SK-N-SH treated with all-trans-retinoic acid at 6 μM for 48 hours (cell line): ENCODE data around the gene STAMBP.

Experiments
- ATAC-seq: fragments of 200-7000 bp; cut with Tn5 transposase; 3 replicates; pipeline ENCODE4 v1.9.1; 2020; ENCODE audit warnings: mild to moderate bottlenecking, moderate library complexity
- ARNTL ChIP-seq: fragments of 450-650 bp; formaldehyde crosslinking; IDR thresholded peaks from 2 replicates; pipeline ENCODE4 v1.5.0; 2020; ENCODE audit warnings: low read depth, mild to moderate bottlenecking, moderate library complexity, borderline replicate concordance
- BACH2 ChIP-seq: fragments of 250-450 bp; sonication (Bioruptor Pico); IDR thresholded peaks from 2 replicates; pipeline ENCODE4 v1.9.0; 2021; ENCODE audit warnings: mild to moderate bottlenecking, borderline replicate concordance
- CSDC2 ChIP-seq: fragments of 250-450 bp; sonication (Bioruptor Pico); IDR thresholded peaks from 2 replicates; pipeline ENCODE4 v1.5.0; 2020; ENCODE audit warnings: mild to moderate bottlenecking, moderate library complexity
- CSRNP3 ChIP-seq: fragments of 250-450 bp; sonication (Bioruptor Pico); IDR thresholded peaks from 2 replicates; pipeline ENCODE4 v1.5.1; 2021; ENCODE audit warnings: mild to moderate bottlenecking, moderate library complexity
- ESRRG ChIP-seq: fragments of 250-450 bp; sonication (Bioruptor Pico); IDR thresholded peaks from 2 replicates; pipeline ENCODE4 v1.6.1; 2021; ENCODE audit warnings: mild to moderate bottlenecking
- GLIS3 ChIP-seq: fragments of 250-450 bp; sonication (Bioruptor Pico); IDR thresholded peaks from 2 replicates; pipeline ENCODE4 v1.5.0; 2020; ENCODE audit warnings: mild to moderate bottlenecking, moderate library complexity
- ISL1 ChIP-seq: fragments of 250-450 bp; sonication (Bioruptor Pico); IDR thresholded peaks from 2 replicates; pipeline ENCODE4 v2.1.2; 2022; ENCODE audit warnings: mild to moderate bottlenecking, moderate library complexity
- OSR1 ChIP-seq: fragments of 250-450 bp; sonication (Bioruptor Pico); IDR thresholded peaks from 2 replicates; pipeline ENCODE4 v1.8.0; 2022; ENCODE audit warnings: moderate library complexity, mild to moderate bottlenecking, inconsistent platforms
- POU6F1 ChIP-seq: fragments of 250-450 bp; sonication (Bioruptor Pico); IDR thresholded peaks from 2 replicates; pipeline ENCODE4 v1.8.0; 2021; ENCODE audit warnings: low read depth, mild to moderate bottlenecking, moderate library complexity, borderline replicate concordance
- PPARA ChIP-seq: fragments of 250-450 bp; sonication (Bioruptor Pico); IDR thresholded peaks from 2 replicates; pipeline ENCODE4 v1.5.0; 2020; ENCODE audit warnings: mild to moderate bottlenecking, borderline replicate concordance
- RARB ChIP-seq: fragments of 250-450 bp; sonication (Bioruptor Pico); IDR thresholded peaks from 2 replicates; pipeline ENCODE4 v1.8.0; 2021; ENCODE audit warnings: mild to moderate bottlenecking, moderate library complexity
- SNAI2 ChIP-seq: fragments of 250-450 bp; sonication (Bioruptor Pico); IDR thresholded peaks from 2 replicates; pipeline ENCODE4 v1.5.0; 2020; ENCODE audit warnings: mild to moderate bottlenecking, moderate library complexity
- TCF4 ChIP-seq: fragments of 250-450 bp; sonication (Bioruptor Pico); IDR thresholded peaks from 2 replicates; pipeline ENCODE4 v1.8.0; 2021; ENCODE audit warnings: mild to moderate bottlenecking, moderate library complexity, borderline replicate concordance
- TOX ChIP-seq: fragments of 250-450 bp; sonication (Bioruptor Pico); IDR thresholded peaks from 2 replicates; pipeline ENCODE4 v1.8.0; 2021; ENCODE audit warnings: mild to moderate bottlenecking, moderate library complexity, borderline replicate concordance
- TSHZ2 ChIP-seq: fragments of 250-450 bp; sonication (Bioruptor Pico); IDR thresholded peaks from 2 replicates; pipeline ENCODE4 v1.5.0; 2020; ENCODE audit warnings: mild to moderate bottlenecking, moderate library complexity
- ZC3H10 ChIP-seq: fragments of 250-450 bp; sonication (Bioruptor Pico); IDR thresholded peaks from 2 replicates; pipeline ENCODE4 v1.5.1; 2021; ENCODE audit warnings: mild to moderate bottlenecking, moderate library complexity
- ZFP3 ChIP-seq: fragments of 250-450 bp; sonication (Bioruptor Pico); IDR thresholded peaks from 2 replicates; pipeline ENCODE4 v1.5.0; 2020; ENCODE audit warnings: mild to moderate bottlenecking, moderate library complexity
- ZFP30 ChIP-seq: fragments of 450-650 bp; formaldehyde crosslinking; IDR thresholded peaks from 2 replicates; pipeline ENCODE4 v1.5.0; 2022; ENCODE audit warnings: mild to moderate bottlenecking, moderate library complexity
- ZNF565 ChIP-seq: fragments of 450-650 bp; formaldehyde crosslinking; conservative IDR thresholded peaks from 2 replicates; pipeline ENCODE4 v1.5.0; 2020; ENCODE audit warnings: low read depth, mild to moderate bottlenecking, moderate library complexity
- ZNF70 ChIP-seq: fragments of 450-650 bp; formaldehyde crosslinking; IDR thresholded peaks from 2 replicates; pipeline ENCODE4 v1.5.0; 2020; ENCODE audit warnings: mild to moderate bottlenecking, moderate library complexity
- ZNF8 ChIP-seq: fragments of 450-650 bp; formaldehyde crosslinking; IDR thresholded peaks from 2 replicates; pipeline ENCODE4 v1.5.0; 2020; ENCODE audit warnings: mild to moderate bottlenecking, moderate library complexity
- TF ChIP-seq, protein P1 (sequence below): fragments of 250-450 bp; sonication (Bioruptor Pico); IDR thresholded peaks from 2 replicates; pipeline ENCODE4 v1.5.1; 2020; ENCODE audit warnings: low read depth, mild to moderate bottlenecking, moderate library complexity
- TF ChIP-seq, protein P2 (sequence below): fragments of 250-450 bp; sonication (Bioruptor Pico); IDR thresholded peaks from 2 replicates; pipeline ENCODE4 v1.8.0; 2020; ENCODE audit warnings: mild to moderate bottlenecking, moderate library complexity, borderline replicate concordance

The STAMBP gene

DNA sequence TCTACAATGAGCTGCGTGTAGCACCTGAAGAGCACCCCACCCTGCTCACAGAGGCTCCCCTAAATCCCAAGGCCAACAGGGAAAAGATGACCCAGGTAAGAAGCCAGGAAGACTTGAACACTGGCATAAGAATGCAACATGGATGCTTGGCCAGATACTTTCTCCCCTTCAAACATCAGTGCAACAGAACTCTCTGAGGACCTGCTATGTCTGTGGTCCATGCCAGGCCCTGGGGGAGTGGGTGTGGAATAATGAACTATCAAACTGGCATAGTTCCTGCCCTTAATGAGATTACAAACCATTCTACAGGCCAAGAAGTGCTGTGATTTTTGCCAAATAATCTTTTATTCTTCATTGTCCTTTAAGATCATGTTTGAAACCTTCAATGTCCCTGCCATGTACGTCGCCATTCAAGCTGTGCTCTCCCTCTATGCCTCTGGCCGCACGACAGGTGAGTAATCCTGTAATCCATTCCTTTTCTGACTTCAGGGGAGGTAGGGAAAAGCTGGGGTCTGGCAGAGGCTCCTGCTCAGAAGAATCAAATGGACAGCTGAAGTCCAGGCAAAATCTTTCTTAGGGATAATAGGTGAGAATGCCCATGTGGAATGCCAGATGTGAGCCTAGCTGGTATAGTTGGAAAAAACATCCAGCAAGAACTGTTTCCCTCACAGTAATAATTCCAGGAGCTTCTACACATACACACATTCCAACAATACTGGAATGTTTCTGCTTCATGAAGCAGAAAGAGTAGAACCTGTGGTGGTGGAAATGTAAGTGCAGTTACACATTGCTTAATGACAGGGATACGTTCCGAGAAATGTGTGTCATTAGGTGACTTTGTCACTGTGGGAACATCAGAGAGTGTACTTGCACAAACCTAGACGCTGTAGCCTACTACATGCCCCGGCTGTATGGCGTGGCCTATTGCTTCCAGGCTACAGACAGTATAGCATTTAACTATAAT lies 80.2 kb downstream of the STAMBP start:
- TF ChIP-seq BACH2 (CRISPR knock-in tag) = no peak
- TF ChIP-seq CSRNP3 = no peak
- no peak for TF ChIP-seq ARNTL
- TF ChIP-seq ESRRG (CRISPR knock-in tag) = no peak
- no peak for TF ChIP-seq CSDC2 (CRISPR knock-in tag)
- TF ChIP-seq ZNF8 (CRISPR knock-in tag) = no peak
- TF ChIP-seq ZNF70 (CRISPR knock-in tag) = no peak
- no peak for TF ChIP-seq RARB (CRISPR knock-in tag)
- TF ChIP-seq, protein P1, sequence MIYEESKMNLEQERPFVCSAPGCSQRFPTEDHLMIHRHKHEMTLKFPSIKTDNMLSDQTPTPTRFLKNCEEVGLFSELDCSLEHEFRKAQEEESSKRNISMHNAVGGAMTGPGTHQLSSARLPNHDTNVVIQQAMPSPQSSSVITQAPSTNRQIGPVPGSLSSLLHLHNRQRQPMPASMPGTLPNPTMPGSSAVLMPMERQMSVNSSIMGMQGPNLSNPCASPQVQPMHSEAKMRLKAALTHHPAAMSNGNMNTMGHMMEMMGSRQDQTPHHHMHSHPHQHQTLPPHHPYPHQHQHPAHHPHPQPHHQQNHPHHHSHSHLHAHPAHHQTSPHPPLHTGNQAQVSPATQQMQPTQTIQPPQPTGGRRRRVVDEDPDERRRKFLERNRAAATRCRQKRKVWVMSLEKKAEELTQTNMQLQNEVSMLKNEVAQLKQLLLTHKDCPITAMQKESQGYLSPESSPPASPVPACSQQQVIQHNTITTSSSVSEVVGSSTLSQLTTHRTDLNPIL (CRISPR knock-in tag) = no peak
- no peak for TF ChIP-seq ZNF565 (CRISPR knock-in tag)
- TF ChIP-seq, protein P2, sequence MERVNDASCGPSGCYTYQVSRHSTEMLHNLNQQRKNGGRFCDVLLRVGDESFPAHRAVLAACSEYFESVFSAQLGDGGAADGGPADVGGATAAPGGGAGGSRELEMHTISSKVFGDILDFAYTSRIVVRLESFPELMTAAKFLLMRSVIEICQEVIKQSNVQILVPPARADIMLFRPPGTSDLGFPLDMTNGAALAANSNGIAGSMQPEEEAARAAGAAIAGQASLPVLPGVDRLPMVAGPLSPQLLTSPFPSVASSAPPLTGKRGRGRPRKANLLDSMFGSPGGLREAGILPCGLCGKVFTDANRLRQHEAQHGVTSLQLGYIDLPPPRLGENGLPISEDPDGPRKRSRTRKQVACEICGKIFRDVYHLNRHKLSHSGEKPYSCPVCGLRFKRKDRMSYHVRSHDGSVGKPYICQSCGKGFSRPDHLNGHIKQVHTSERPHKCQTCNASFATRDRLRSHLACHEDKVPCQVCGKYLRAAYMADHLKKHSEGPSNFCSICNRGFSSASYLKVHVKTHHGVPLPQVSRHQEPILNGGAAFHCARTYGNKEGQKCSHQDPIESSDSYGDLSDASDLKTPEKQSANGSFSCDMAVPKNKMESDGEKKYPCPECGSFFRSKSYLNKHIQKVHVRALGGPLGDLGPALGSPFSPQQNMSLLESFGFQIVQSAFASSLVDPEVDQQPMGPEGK = no peak
- no peak for TF ChIP-seq PPARA
- no peak for TF ChIP-seq TOX (CRISPR knock-in tag)
- TF ChIP-seq ISL1 (CRISPR knock-in tag) = no peak
- TF ChIP-seq ZFP30 (CRISPR knock-in tag) = no peak
- no peak for TF ChIP-seq TCF4 (CRISPR knock-in tag)
- no peak for TF ChIP-seq ZFP3
- no peak for TF ChIP-seq TSHZ2 (CRISPR knock-in tag)
- no peak for TF ChIP-seq GLIS3 (CRISPR knock-in tag)
- no peak for TF ChIP-seq OSR1 (CRISPR knock-in tag)
- ATAC-seq = no peak

GRCh38 chr2:73910873-73911547 lies 82.2 kb downstream of the STAMBP start:
- no peak for ATAC-seq
- TF ChIP-seq TCF4 (CRISPR knock-in tag) = no peak
- TF ChIP-seq CSRNP3 = no peak
- TF ChIP-seq, protein P2 = no peak
- TF ChIP-seq, protein P1 (CRISPR knock-in tag) = no peak
- TF ChIP-seq SNAI2 (CRISPR knock-in tag) = no peak
- no peak for TF ChIP-seq GLIS3 (CRISPR knock-in tag)
- TF ChIP-seq POU6F1 (CRISPR knock-in tag) = no peak
- no peak for TF ChIP-seq ZNF565 (CRISPR knock-in tag)
- no peak for TF ChIP-seq PPARA
- no peak for TF ChIP-seq TOX (CRISPR knock-in tag)
- no peak for TF ChIP-seq ZFP30 (CRISPR knock-in tag)
- TF ChIP-seq ZNF8 (CRISPR knock-in tag) = no peak
- TF ChIP-seq ZC3H10 = no peak
- TF ChIP-seq ZNF70 (CRISPR knock-in tag) = no peak
- no peak for TF ChIP-seq BACH2 (CRISPR knock-in tag)
- TF ChIP-seq ARNTL = no peak
- no peak for TF ChIP-seq OSR1 (CRISPR knock-in tag)
